Measurements from ENCODE around the gene LMO7. TPM values are rescaled to one million over a fixed set of nuclear protein-coding genes. Genes with fewer than 3 reads are reported as not detected.

Gene LMO7
- total RNA-seq (ENCODE audit: low replicate concordance): 72.4 and 397 TPM in 2 replicates

DNA sequence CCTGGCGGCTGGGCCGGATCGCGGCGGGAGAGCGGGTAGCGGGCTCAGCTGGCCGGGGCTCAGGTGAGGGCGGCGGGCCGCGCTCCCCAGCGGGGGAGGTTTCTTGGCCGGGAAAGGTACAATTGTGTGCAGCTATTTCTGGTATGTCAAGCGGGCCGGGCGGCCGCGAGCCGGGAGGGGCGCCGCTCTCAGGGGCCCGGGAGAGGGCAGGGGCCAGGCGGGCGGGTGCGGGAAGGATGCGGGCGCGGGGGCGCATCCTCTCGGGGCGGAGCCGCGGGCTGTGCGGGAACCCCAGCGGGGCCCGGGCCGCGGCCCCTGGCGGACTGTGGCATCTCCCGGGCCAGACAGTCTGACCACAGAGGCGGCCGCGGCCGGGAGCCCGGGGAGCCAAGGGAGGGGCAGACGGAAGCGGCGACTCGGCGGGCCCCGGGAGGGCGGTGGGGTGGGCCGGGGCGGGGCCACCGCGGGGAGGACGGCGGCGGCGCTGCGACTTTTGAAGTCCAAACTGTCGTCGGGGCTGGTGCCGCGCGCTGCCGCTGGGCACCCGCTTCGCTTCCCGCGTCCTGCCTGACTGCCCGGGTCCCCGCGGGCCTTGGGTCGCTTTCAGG lies at the start of gene LMO7:
Gene LMO7, plus strand, starts transcription at position 503 of the 608 bp plus-strand sequence. CDS start 328 bp downstream, outside the sequence.

Other genes with a start within 250 kb of the LMO7 start
- gene TBC1D4, start 154.2 kb upstream of the LMO7 start, total RNA-seq (ENCODE audit: low replicate concordance): 6.5 and 17.2 TPM in 2 replicates
- gene COMMD6, start 98.5 kb upstream of the LMO7 start, total RNA-seq (ENCODE audit: low replicate concordance): 67.9 and 111 TPM in 2 replicates
- 12.4 and 30.4 TPM in 2 replicates for gene UCHL3, start 86.5 kb upstream of the LMO7 start, total RNA-seq (ENCODE audit: low replicate concordance)

Measured in smooth muscle cell of the coronary artery (primary cell).